HEK293 (cell line): ENCODE measurements around the gene RBM17.
A peak's percentile ranks its signal among the peaks of the same experiment; 100 is the strongest.

Experiments
- EGR2 ChIP-seq: fragments of 450-650 bp; formaldehyde crosslinking; IDR thresholded peaks from 2 replicates; pipeline ENCODE4 v1.5.1; 2016; ENCODE audit warnings: low read depth, missing biosample characterization, missing genetic modification characterization
- FEZF1 ChIP-seq: fragments of 450-650 bp; formaldehyde crosslinking; IDR thresholded peaks from 2 replicates; pipeline ENCODE4 v1.5.1; 2016; ENCODE audit warnings: missing biosample characterization, missing genetic modification characterization
- GLI2 ChIP-seq: fragments of 450-650 bp; formaldehyde crosslinking; IDR thresholded peaks from 2 replicates; pipeline ENCODE4; 2017; ENCODE audit warnings: missing biosample characterization, missing genetic modification characterization, low read depth, borderline replicate concordance
- GLIS1 ChIP-seq: fragments of 450-650 bp; formaldehyde crosslinking; IDR thresholded peaks from 2 replicates; pipeline ENCODE4 v1.5.1; 2016; ENCODE audit warnings: missing biosample characterization, missing genetic modification characterization
- HOXD13 ChIP-seq: sonication (generic); formaldehyde crosslinking; IDR thresholded peaks from 2 replicates; pipeline ENCODE4 v1.8.0; 2022; ENCODE audit warnings: missing genetic modification reagents, borderline replicate concordance
- IKZF3 ChIP-seq: fragments of 450-650 bp; IDR thresholded peaks from 2 replicates; pipeline ENCODE4 v1.5.0; 2018; ENCODE audit warnings: missing biosample characterization, mild to moderate bottlenecking, missing genetic modification characterization, moderate library complexity
- KLF9 ChIP-seq: fragments of 450-650 bp; formaldehyde crosslinking; IDR thresholded peaks from 2 replicates; pipeline ENCODE4 v1.5.1; 2016; ENCODE audit warnings: missing biosample characterization, missing genetic modification characterization, low read depth
- MEIS1 ChIP-seq: sonication (generic); formaldehyde crosslinking; IDR thresholded peaks from 2 replicates; pipeline ENCODE4 v1.8.1; 2022; ENCODE audit warnings: missing genetic modification reagents, mild to moderate bottlenecking, borderline replicate concordance
- OSR2 ChIP-seq: fragments of 450-650 bp; formaldehyde crosslinking; IDR thresholded peaks from 2 replicates; pipeline ENCODE4 v1.5.1; 2016; ENCODE audit warnings: missing biosample characterization, missing genetic modification characterization
- RBAK ChIP-seq: fragments of 450-650 bp; formaldehyde crosslinking; IDR thresholded peaks from 2 replicates; pipeline ENCODE4 v1.5.1; 2016; ENCODE audit warnings: missing biosample characterization, missing genetic modification characterization
- SETDB1 ChIP-seq: IDR thresholded peaks from one replicate; pipeline ENCODE4 v1.6.1; 2017; ENCODE audit warnings: mild to moderate bottlenecking, low read length, moderate library complexity, mixed read lengths; ENCODE audit not compliant: insufficient read length
- TRIM28 ChIP-seq: IDR thresholded peaks from 2 replicates; pipeline ENCODE4 v1.6.1; 2011; ENCODE audit warnings: low read length, control low read depth, borderline replicate concordance
- ZBTB8A ChIP-seq: fragments of 450-650 bp; formaldehyde crosslinking; IDR thresholded peaks from 2 replicates; pipeline ENCODE4 v1.5.1; 2016; ENCODE audit warnings: missing biosample characterization, missing genetic modification characterization
- ZIC2 ChIP-seq: fragments of 450-650 bp; formaldehyde crosslinking; IDR thresholded peaks from 2 replicates; pipeline ENCODE4 v1.5.1; 2016; ENCODE audit warnings: missing biosample characterization, missing genetic modification characterization
- ZNF121 ChIP-seq: fragments of 450-650 bp; formaldehyde crosslinking; IDR thresholded peaks from 2 replicates; pipeline ENCODE4 v1.5.1; 2016; ENCODE audit warnings: missing biosample characterization, missing genetic modification characterization
- ZNF132 ChIP-seq: fragments of 450-650 bp; formaldehyde crosslinking; IDR thresholded peaks from 2 replicates; pipeline ENCODE4 v1.5.1; 2017; ENCODE audit warnings: missing biosample characterization, missing genetic modification characterization, borderline replicate concordance
- ZNF16 ChIP-seq: fragments of 450-650 bp; formaldehyde crosslinking; IDR thresholded peaks from 2 replicates; pipeline ENCODE4 v1.5.1; 2016; ENCODE audit warnings: low read depth, missing biosample characterization, missing genetic modification characterization
- ZNF169 ChIP-seq: fragments of 450-650 bp; formaldehyde crosslinking; IDR thresholded peaks from 2 replicates; pipeline ENCODE4 v1.5.1; 2016; ENCODE audit warnings: missing biosample characterization, missing genetic modification characterization
- ZNF23 ChIP-seq: fragments of 450-650 bp; formaldehyde crosslinking; IDR thresholded peaks from 2 replicates; pipeline ENCODE4 v1.5.1; 2016; ENCODE audit warnings: missing biosample characterization, missing genetic modification characterization, borderline replicate concordance
- ZNF239 ChIP-seq: fragments of 450-650 bp; formaldehyde crosslinking; IDR thresholded peaks from 2 replicates; pipeline ENCODE4 v1.5.1; 2016; ENCODE audit warnings: missing biosample characterization, missing genetic modification characterization
- ZNF366 ChIP-seq: fragments of 450-650 bp; formaldehyde crosslinking; conservative IDR thresholded peaks from 2 replicates; pipeline ENCODE4 v1.5.1; 2016; ENCODE audit warnings: missing biosample characterization, missing genetic modification characterization
- ZNF433 ChIP-seq: fragments of 450-650 bp; formaldehyde crosslinking; IDR thresholded peaks from 2 replicates; pipeline ENCODE4 v1.5.1; 2016; ENCODE audit warnings: missing biosample characterization, missing genetic modification characterization, low read depth
- ZNF473 ChIP-seq: fragments of 450-650 bp; formaldehyde crosslinking; IDR thresholded peaks from 2 replicates; pipeline ENCODE4 v1.5.1; 2017; ENCODE audit warnings: missing biosample characterization, missing genetic modification characterization
- ZNF610 ChIP-seq: fragments of 450-650 bp; formaldehyde crosslinking; IDR thresholded peaks from 2 replicates; pipeline ENCODE4 v1.5.1; 2016; ENCODE audit warnings: missing biosample characterization, missing genetic modification characterization, borderline replicate concordance
- ZNF626 ChIP-seq: fragments of 450-650 bp; sonication (Bioruptor Pico); formaldehyde crosslinking; IDR thresholded peaks from 2 replicates; pipeline ENCODE4 v1.5.1; 2018; ENCODE audit warnings: missing biosample characterization, missing genetic modification characterization, inconsistent platforms
- ZNF664 ChIP-seq: fragments of 450-650 bp; formaldehyde crosslinking; IDR thresholded peaks from 2 replicates; pipeline ENCODE4 v1.5.1; 2016; ENCODE audit warnings: missing biosample characterization, missing genetic modification characterization
- ZNF747 ChIP-seq: fragments of 450-650 bp; formaldehyde crosslinking; IDR thresholded peaks from 2 replicates; pipeline ENCODE4 v1.5.1; 2016; ENCODE audit warnings: missing biosample characterization, missing genetic modification characterization
- ZNF76 ChIP-seq: fragments of 450-650 bp; formaldehyde crosslinking; IDR thresholded peaks from 2 replicates; pipeline ENCODE4; 2016; ENCODE audit warnings: low read depth, missing biosample characterization, missing genetic modification characterization, borderline replicate concordance
- ZNF785 ChIP-seq: fragments of 450-650 bp; formaldehyde crosslinking; IDR thresholded peaks from 2 replicates; pipeline ENCODE4 v1.5.1; 2016; ENCODE audit warnings: missing biosample characterization, missing genetic modification characterization
- ZNF791 ChIP-seq: fragments of 450-650 bp; formaldehyde crosslinking; IDR thresholded peaks from 2 replicates; pipeline ENCODE4 v1.5.1; 2016; ENCODE audit warnings: missing biosample characterization, missing genetic modification characterization
- ZSCAN23 ChIP-seq: fragments of 450-650 bp; formaldehyde crosslinking; IDR thresholded peaks from 2 replicates; pipeline ENCODE4 v1.5.1; 2016; ENCODE audit warnings: missing biosample characterization, missing genetic modification characterization
- ZXDB ChIP-seq: fragments of 450-650 bp; formaldehyde crosslinking; IDR thresholded peaks from 2 replicates; pipeline ENCODE4 v1.5.1; 2016; ENCODE audit warnings: missing biosample characterization, missing genetic modification characterization
- TF ChIP-seq, protein P1 (sequence below): fragments of 450-650 bp; formaldehyde crosslinking; IDR thresholded peaks from 2 replicates; pipeline ENCODE4 v1.5.1; 2017; ENCODE audit warnings: missing biosample characterization, missing genetic modification characterization
- TF ChIP-seq, protein P2 (sequence below): fragments of 450-650 bp; formaldehyde crosslinking; IDR thresholded peaks from 2 replicates; pipeline ENCODE4 v1.5.1; 2016; ENCODE audit warnings: missing biosample characterization, missing genetic modification characterization
- TF ChIP-seq, protein P3 (sequence below): fragments of 450-650 bp; formaldehyde crosslinking; IDR thresholded peaks from 2 replicates; pipeline ENCODE4 v1.5.1; 2017; ENCODE audit warnings: missing biosample characterization, mild to moderate bottlenecking, missing genetic modification characterization, moderate library complexity

RBM17 gene

DNA sequence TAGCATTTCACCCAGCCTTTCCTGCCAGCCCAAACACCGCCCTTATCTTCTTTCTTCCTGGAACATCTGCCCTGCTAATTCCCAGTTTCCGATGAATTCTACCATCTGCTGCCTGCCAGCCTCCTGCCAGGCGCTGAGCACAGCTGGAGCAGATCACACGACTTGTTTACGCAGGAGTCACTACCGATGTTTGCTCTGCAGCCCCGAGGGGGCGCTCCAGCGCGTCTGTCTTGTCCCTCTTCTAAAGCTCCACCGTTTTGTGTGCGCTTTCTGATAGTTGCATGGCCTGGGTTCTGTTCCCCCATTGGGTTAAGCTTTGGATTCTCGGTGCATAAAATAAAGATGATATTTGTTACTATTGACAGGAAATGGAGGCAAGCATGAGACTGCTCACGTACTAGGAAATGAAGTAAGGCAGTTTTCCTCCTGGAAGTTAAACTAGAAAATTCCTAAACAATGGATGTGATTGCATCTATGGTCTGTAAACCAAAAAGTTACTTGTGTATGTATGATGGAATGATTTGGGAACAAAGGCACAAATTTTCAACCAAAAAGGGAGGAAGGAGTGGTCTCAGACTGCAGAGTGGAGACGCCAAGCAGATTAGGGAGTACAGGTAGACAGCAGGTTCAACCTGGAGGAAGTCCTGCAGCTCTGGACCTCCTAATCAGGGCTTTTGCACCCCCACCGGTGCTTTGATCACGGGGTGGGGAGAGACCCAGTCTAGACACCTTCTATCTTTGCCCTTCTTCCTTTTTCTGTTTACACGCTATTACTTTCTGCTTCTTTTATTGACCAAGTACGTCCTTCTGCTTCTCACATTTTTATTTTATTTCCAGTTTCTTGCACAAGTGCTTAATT lies 2.2 kb upstream of the RBM17 start (continued):
- TF ChIP-seq, protein P1, sequence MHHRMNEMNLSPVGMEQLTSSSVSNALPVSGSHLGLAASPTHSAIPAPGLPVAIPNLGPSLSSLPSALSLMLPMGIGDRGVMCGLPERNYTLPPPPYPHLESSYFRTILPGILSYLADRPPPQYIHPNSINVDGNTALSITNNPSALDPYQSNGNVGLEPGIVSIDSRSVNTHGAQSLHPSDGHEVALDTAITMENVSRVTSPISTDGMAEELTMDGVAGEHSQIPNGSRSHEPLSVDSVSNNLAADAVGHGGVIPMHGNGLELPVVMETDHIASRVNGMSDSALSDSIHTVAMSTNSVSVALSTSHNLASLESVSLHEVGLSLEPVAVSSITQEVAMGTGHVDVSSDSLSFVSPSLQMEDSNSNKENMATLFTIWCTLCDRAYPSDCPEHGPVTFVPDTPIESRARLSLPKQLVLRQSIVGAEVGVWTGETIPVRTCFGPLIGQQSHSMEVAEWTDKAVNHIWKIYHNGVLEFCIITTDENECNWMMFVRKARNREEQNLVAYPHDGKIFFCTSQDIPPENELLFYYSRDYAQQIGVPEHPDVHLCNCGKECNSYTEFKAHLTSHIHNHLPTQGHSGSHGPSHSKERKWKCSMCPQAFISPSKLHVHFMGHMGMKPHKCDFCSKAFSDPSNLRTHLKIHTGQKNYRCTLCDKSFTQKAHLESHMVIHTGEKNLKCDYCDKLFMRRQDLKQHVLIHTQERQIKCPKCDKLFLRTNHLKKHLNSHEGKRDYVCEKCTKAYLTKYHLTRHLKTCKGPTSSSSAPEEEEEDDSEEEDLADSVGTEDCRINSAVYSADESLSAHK (tag by site-specific recombination), result no peak
- 0 out of 2 replicates have a peak, but pooled peaks have one; percentile 21 for TF ChIP-seq ZXDB (tag by site-specific recombination)
- no peak for TF ChIP-seq ZNF76 (tag by site-specific recombination)
- no peak for TF ChIP-seq GLI2 (tag by site-specific recombination)
- no peak for TF ChIP-seq ZNF366
- peak; percentile 33; the same call in 1 of the 2 replicates for TF ChIP-seq GLIS1 (tag by site-specific recombination)
- TF ChIP-seq ZBTB8A, result peak; percentile 61
- no peak for TF ChIP-seq ZNF747
- TF ChIP-seq, protein P2, sequence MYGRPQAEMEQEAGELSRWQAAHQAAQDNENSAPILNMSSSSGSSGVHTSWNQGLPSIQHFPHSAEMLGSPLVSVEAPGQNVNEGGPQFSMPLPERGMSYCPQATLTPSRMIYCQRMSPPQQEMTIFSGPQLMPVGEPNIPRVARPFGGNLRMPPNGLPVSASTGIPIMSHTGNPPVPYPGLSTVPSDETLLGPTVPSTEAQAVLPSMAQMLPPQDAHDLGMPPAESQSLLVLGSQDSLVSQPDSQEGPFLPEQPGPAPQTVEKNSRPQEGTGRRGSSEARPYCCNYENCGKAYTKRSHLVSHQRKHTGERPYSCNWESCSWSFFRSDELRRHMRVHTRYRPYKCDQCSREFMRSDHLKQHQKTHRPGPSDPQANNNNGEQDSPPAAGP (tag by site-specific recombination), result no peak
- no peak for TF ChIP-seq HOXD13 (CRISPR knock-in tag)
- no peak for TF ChIP-seq ZNF791 (tag by site-specific recombination)
- no peak for TF ChIP-seq ZNF132 (tag by site-specific recombination)
- 0 out of 2 replicates have a peak, but pooled peaks have one; percentile 14 for TF ChIP-seq ZNF610 (tag by site-specific recombination)
- TF ChIP-seq SETDB1, result no peak
- no peak for TF ChIP-seq KLF9 (tag by site-specific recombination)
- TF ChIP-seq OSR2, result no peak; the same call in 1 of the 2 replicates
- TF ChIP-seq ZNF169 (tag by site-specific recombination), result no peak
- TF ChIP-seq ZNF785 (tag by site-specific recombination), result no peak
- TF ChIP-seq, protein P3, sequence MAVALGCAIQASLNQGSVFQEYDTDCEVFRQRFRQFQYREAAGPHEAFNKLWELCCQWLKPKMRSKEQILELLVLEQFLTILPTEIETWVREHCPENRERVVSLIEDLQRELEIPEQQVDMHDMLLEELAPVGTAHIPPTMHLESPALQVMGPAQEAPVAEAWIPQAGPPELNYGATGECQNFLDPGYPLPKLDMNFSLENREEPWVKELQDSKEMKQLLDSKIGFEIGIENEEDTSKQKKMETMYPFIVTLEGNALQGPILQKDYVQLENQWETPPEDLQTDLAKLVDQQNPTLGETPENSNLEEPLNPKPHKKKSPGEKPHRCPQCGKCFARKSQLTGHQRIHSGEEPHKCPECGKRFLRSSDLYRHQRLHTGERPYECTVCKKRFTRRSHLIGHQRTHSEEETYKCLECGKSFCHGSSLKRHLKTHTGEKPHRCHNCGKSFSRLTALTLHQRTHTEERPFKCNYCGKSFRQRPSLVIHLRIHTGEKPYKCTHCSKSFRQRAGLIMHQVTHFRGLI (tag by site-specific recombination), result no peak
- no peak for TF ChIP-seq ZNF23
- peak; percentile 58; the same call in 1 of the 2 replicates for TF ChIP-seq TRIM28
- no peak for TF ChIP-seq MEIS1
- TF ChIP-seq ZNF16 (tag by site-specific recombination), result no peak
- TF ChIP-seq ZIC2, result peak; percentile 80
- no peak for TF ChIP-seq ZNF664 (tag by site-specific recombination)
- no peak for TF ChIP-seq ZNF433 (tag by site-specific recombination)
- TF ChIP-seq FEZF1 (tag by site-specific recombination), result no peak
- TF ChIP-seq ZNF239 (tag by site-specific recombination), result no peak
- TF ChIP-seq RBAK (tag by site-specific recombination), result no peak
- no peak for TF ChIP-seq ZNF121 (tag by site-specific recombination)
- TF ChIP-seq ZNF626 (tag by site-specific recombination), result no peak
- no peak for TF ChIP-seq EGR2 (tag by site-specific recombination)
- no peak for TF ChIP-seq ZNF473 (tag by site-specific recombination)
- 0 out of 2 replicates have a peak, but pooled peaks have one; percentile 21 for TF ChIP-seq IKZF3 (tag by site-specific recombination)
- no peak for TF ChIP-seq ZSCAN23 (tag by site-specific recombination)
